H1 (cell line): ENCODE measurements around the gene CD48. TPM values are rescaled to one million over a fixed set of nuclear protein-coding genes. Genes with fewer than 3 reads are reported as not detected.

Source experiments
- CTCF ChIA-PET: fragments of 300-600 bp; sonication (Branson Sonifier 250); formaldehyde crosslinking; loops from one replicate; lab custom pipeline; 2021; ENCODE audit not compliant: partially characterized antibody; lab: Charles Lee
- POLR2A ChIA-PET: fragments of 300-600 bp; sonication (Branson Sonifier 250); formaldehyde crosslinking; loops from one replicate; lab custom pipeline; 2021; ENCODE audit warnings: inconsistent platforms; ENCODE audit not compliant: partially characterized antibody; lab: Charles Lee
- DNase-seq, 2 experiments: peaks; one replicate each; pipeline versions ENCODE4 v3.0.0 to v3.0.0-alpha.2; 2010 to 2022; ENCODE audit warnings: low spot score in 2 of 2, low read depth in 1 of 2, mixed read lengths in 1 of 2
- FAIRE-seq: peaks from 2 replicates; lab custom pipeline; 2011; peaks lifted over from hg19 to GRCh38; lab: Jason Lieb, UNC
- H2AFZ ChIP-seq: 2 replicates; pipeline ENCODE4 v1.8.1; 2012; ENCODE audit warnings: low read length, inconsistent platforms
- H2AK5ac ChIP-seq: 2 replicates; pipeline ENCODE4 v1.6.1; 2013; ENCODE audit warnings: low read depth, low read length
- H2BK120ac ChIP-seq: replicated peaks from 2 replicates; pipeline ENCODE3; 2013; ENCODE audit warnings: low read depth, low read length, inconsistent platforms
- H2BK12ac ChIP-seq: 2 replicates; pipeline ENCODE4 v1.6.1; 2013; ENCODE audit warnings: low read depth, low read length
- H2BK15ac ChIP-seq: 2 replicates; pipeline ENCODE4 v1.6.1; 2013; ENCODE audit warnings: low read length
- H2BK20ac ChIP-seq: 2 replicates; pipeline ENCODE4 v1.6.1; 2013; ENCODE audit warnings: low read length
- H2BK5ac ChIP-seq: 2 replicates; pipeline ENCODE4 v1.6.1; 2013; ENCODE audit warnings: low read depth, low read length
- H3K14ac ChIP-seq: 2 replicates; pipeline ENCODE4 v1.6.1; 2013; ENCODE audit warnings: inconsistent platforms; ENCODE audit not compliant: insufficient read length
- H3K18ac ChIP-seq: 2 replicates; pipeline ENCODE4 v1.6.1; 2013; ENCODE audit warnings: low read length; ENCODE audit errors: extremely low read depth
- H3K23ac ChIP-seq: 2 replicates; pipeline ENCODE4 v1.6.1; 2013; ENCODE audit warnings: inconsistent platforms; ENCODE audit not compliant: insufficient read length
- H3K23me2 ChIP-seq: 2 replicates; pipeline ENCODE4 v1.6.1; 2013; ENCODE audit warnings: low read depth, low read length
- H3K27ac ChIP-seq: 2 replicates; pipeline ENCODE4 v1.6.1; 2011; ENCODE audit warnings: low read depth, low read length, inconsistent platforms
- H3K27me3 ChIP-seq, 4 experiments: replicated peaks in 1 of 4; 1 replicate in 1 of 4; 2 replicates in 3 of 4; pipeline versions ENCODE4 v1.6.1 to v1.8.1; 2011 to 2013; ENCODE audit warnings: low read length in 3 of 4, mild to moderate bottlenecking in 3 of 4, inconsistent platforms in 2 of 4, mixed read lengths in 2 of 4, moderate library complexity in 1 of 4; ENCODE audit not compliant: control insufficient read depth in 3 of 4, insufficient read depth in 3 of 4; ENCODE audit errors: extremely low read depth in 1 of 4
- H3K36me3 ChIP-seq, 4 experiments: 2 replicates each; pipeline versions ENCODE4 v1.6.1 to v1.8.1; 2011 to 2013; ENCODE audit warnings: mild to moderate bottlenecking in 4 of 4, low read length in 3 of 4, moderate library complexity in 2 of 4, control low read depth in 1 of 4, inconsistent platforms in 1 of 4; ENCODE audit not compliant: insufficient read depth in 4 of 4, control insufficient read depth in 2 of 4
- H3K4ac ChIP-seq: replicated peaks from 2 replicates; pipeline ENCODE3; 2013; ENCODE audit warnings: low read length, low read depth, mixed read lengths, inconsistent platforms; ENCODE audit not compliant: insufficient read length
- H3K4me1 ChIP-seq, 4 experiments: replicated peaks in 1 of 4; 1 replicate in 1 of 4; 2 replicates in 3 of 4; pipeline versions ENCODE4 v1.6.1 to v1.8.1; 2011 to 2013; ENCODE audit warnings: low read length in 3 of 4, inconsistent platforms in 2 of 4, mixed read lengths in 1 of 4; ENCODE audit not compliant: insufficient read depth in 4 of 4, control insufficient read depth in 3 of 4
- H3K4me2 ChIP-seq, 2 experiments: 2 replicates each; pipeline versions ENCODE4 v1.6.1 to v1.8.1; 2011 to 2013; ENCODE audit warnings: low read depth in 2 of 2, low read length in 2 of 2, control low read depth in 1 of 2, inconsistent platforms in 1 of 2, mild to moderate bottlenecking in 1 of 2; ENCODE audit not compliant: insufficient read depth in 1 of 2
- H3K4me3 ChIP-seq, 4 experiments: fragments of 200-600, 300-600 bp in 1 of 4; sonication (generic), shearing (Covaris generic), sonication (Bioruptor Twin) in 1 of 4; 2 replicates each; pipeline versions ENCODE4 v1.5.1 to v1.8.1; 2011 to 2016; ENCODE audit warnings: low read length in 4 of 4, low read depth in 3 of 4, control low read depth in 2 of 4, inconsistent platforms in 2 of 4, mild to moderate bottlenecking in 2 of 4, mixed read lengths in 1 of 4, moderate library complexity in 1 of 4; ENCODE audit not compliant: insufficient read depth in 2 of 4; ENCODE audit errors: extremely low read depth in 1 of 4
- H3K56ac ChIP-seq: replicated peaks from 2 replicates; pipeline ENCODE3; 2013; ENCODE audit warnings: low read depth, mild to moderate bottlenecking, mixed read lengths, low read length, inconsistent platforms; ENCODE audit not compliant: insufficient read length
- H3K79me1 ChIP-seq: 2 replicates; pipeline ENCODE4 v1.6.1; 2013; ENCODE audit warnings: low read depth, low read length, control low read depth
- H3K79me2 ChIP-seq, 2 experiments: 2 replicates each; pipeline versions ENCODE4 v1.6.1 to v1.8.1; 2012 to 2013; ENCODE audit warnings: low read length in 2 of 2, mild to moderate bottlenecking in 2 of 2, inconsistent platforms in 1 of 2; ENCODE audit not compliant: insufficient read depth in 2 of 2, control insufficient read depth in 1 of 2
- H3K9ac ChIP-seq, 4 experiments: replicated peaks in 1 of 4; 1 replicate in 1 of 4; 2 replicates in 3 of 4; pipeline versions ENCODE4 v1.6.1 to v1.8.1; 2011 to 2013; ENCODE audit warnings: low read depth in 3 of 4, low read length in 3 of 4, control low read depth in 2 of 4, mild to moderate bottlenecking in 2 of 4, moderate library complexity in 2 of 4, inconsistent platforms in 1 of 4; ENCODE audit errors: extremely low read depth in 1 of 4
- H3K9me3 ChIP-seq, 2 experiments: 2 replicates each; pipeline versions ENCODE4 v1.6.1 to v1.8.1; 2012 to 2013; ENCODE audit warnings: mild to moderate bottlenecking in 2 of 2, moderate library complexity in 2 of 2, control low read depth in 1 of 2, inconsistent platforms in 1 of 2, low read depth in 1 of 2, low read length in 1 of 2, mixed read lengths in 1 of 2; ENCODE audit not compliant: insufficient read depth in 2 of 2
- H4K20me1 ChIP-seq, 2 experiments: replicated peaks in 1 of 2; 2 replicates each; pipeline versions ENCODE3 to v1.8.1; 2011 to 2013; ENCODE audit warnings: inconsistent platforms in 2 of 2, low read length in 2 of 2, mild to moderate bottlenecking in 1 of 2; ENCODE audit not compliant: insufficient read depth in 2 of 2, control insufficient read depth in 1 of 2
- H4K5ac ChIP-seq: 2 replicates; pipeline ENCODE4 v1.6.1; 2013; ENCODE audit warnings: low read length, low read depth, mixed read lengths, inconsistent platforms; ENCODE audit not compliant: insufficient read length
- H4K8ac ChIP-seq: 2 replicates; pipeline ENCODE4 v1.8.0; 2013; ENCODE audit warnings: mild to moderate bottlenecking, moderate library complexity, low read length, inconsistent platforms; ENCODE audit not compliant: insufficient read depth; ENCODE audit errors: extremely low read depth
- H4K91ac ChIP-seq: replicated peaks from 2 replicates; pipeline ENCODE3; 2013; ENCODE audit warnings: low read length, mixed read lengths, inconsistent platforms; ENCODE audit not compliant: insufficient read length
- ASH2L ChIP-seq: fragments of 200-600, 300-600 bp; sonication (generic); IDR thresholded peaks from one replicate; pipeline ENCODE4 v1.7.1; 2017; ENCODE audit warnings: low read length
- BRCA1 ChIP-seq: IDR thresholded peaks from 2 replicates; pipeline ENCODE4 v1.6.1; 2012; ENCODE audit warnings: low read depth, low read length, improper control_type of control experiment
- CBX5 ChIP-seq: fragments of 300-800, 300-1000 bp; sonication (generic); IDR thresholded peaks from 2 replicates; pipeline ENCODE4 v1.7.1; 2016; ENCODE audit warnings: antibody characterized with exemption, low read length, low read depth
- CREB1 ChIP-seq: IDR thresholded peaks from 2 replicates; pipeline ENCODE4 v1.6.1; 2012; ENCODE audit warnings: inconsistent platforms
- GABPA ChIP-seq: IDR thresholded peaks from 2 replicates; pipeline ENCODE4 v1.6.1; 2011; ENCODE audit warnings: mild to moderate bottlenecking, low read length, moderate library complexity, borderline replicate concordance; ENCODE audit not compliant: insufficient read depth
- PHF8 ChIP-seq: fragments of 200-600 bp; sonication (generic); conservative IDR thresholded peaks from 2 replicates; pipeline ENCODE4 v1.7.1; 2012; ENCODE audit warnings: low read depth, mild to moderate bottlenecking, inconsistent platforms, low read length, moderate library complexity
- POLR2AphosphoS5 ChIP-seq: IDR thresholded peaks from 2 replicates; pipeline ENCODE4 v1.6.1; 2011; ENCODE audit warnings: low read depth, low read length
- POU5F1 ChIP-seq: IDR thresholded peaks from 2 replicates; pipeline ENCODE4 v1.6.1; 2011; ENCODE audit warnings: low read depth, mild to moderate bottlenecking, low read length, moderate library complexity
- RAD21 ChIP-seq, 2 experiments: IDR thresholded peaks in 1 of 2; conservative IDR thresholded peaks in 1 of 2; 2 replicates each; pipeline ENCODE4 v1.6.1; 2011; ENCODE audit warnings: low read depth in 2 of 2, low read length in 2 of 2, improper control_type of control experiment in 1 of 2, inconsistent platforms in 1 of 2, mild to moderate bottlenecking in 1 of 2, moderate library complexity in 1 of 2
- SIX5 ChIP-seq: IDR thresholded peaks from 2 replicates; pipeline ENCODE4 v1.6.1; 2011; ENCODE audit warnings: mild to moderate bottlenecking, low read depth, low read length
- SUZ12 ChIP-seq: fragments of 200-600 bp; sonication (generic); IDR thresholded peaks from 2 replicates; pipeline ENCODE4 v1.6.1; 2012; ENCODE audit warnings: mild to moderate bottlenecking, inconsistent platforms, low read length, moderate library complexity, mixed read lengths
- TBP ChIP-seq: IDR thresholded peaks from 2 replicates; pipeline ENCODE4 v1.6.1; 2011; ENCODE audit warnings: low read depth, low read length, improper control_type of control experiment
- TCF12 ChIP-seq: IDR thresholded peaks from 2 replicates; pipeline ENCODE4 v1.6.1; 2011; ENCODE audit warnings: low read depth, mild to moderate bottlenecking, low read length
- ZNF274 ChIP-seq: IDR thresholded peaks from 2 replicates; pipeline ENCODE4 v1.7.0; 2012; ENCODE audit warnings: low read length, borderline replicate concordance; ENCODE audit errors: extremely low read depth
- WGBS, 2 experiments: shearing (Covaris generic) in 1 of 2; methylation state at CpG; one replicate each; pipeline versions ENCODE4 v1.1.6 to v1.1.7; 2013 to 2015; ENCODE audit warnings: low lambda C conversion rate in 2 of 2, mixed read lengths in 2 of 2, inconsistent platforms in 1 of 2, low coverage in 1 of 2, missing lambda C conversion rate in 1 of 2; ENCODE audit not compliant: insufficient replicate concordance in 2 of 2, insufficient coverage in 1 of 2, insufficient read length in 1 of 2; ENCODE audit errors: extremely low coverage in 1 of 2, missing lambda C conversion rate in 1 of 2; 5-methylcytosine and 5-hydroxymethylcytosine counted together
- polyA plus RNA-seq, 7 experiments: library from polyadenylated mRNA; depleted of rRNA in 3 of 7; stranded (reverse) in 5 of 7; unstranded in 2 of 7; fragments of >200 nt in 5 of 7; fragments of 200-250 nt in 2 of 7; gene quantifications; 1 replicate in 5 of 7; 2 replicates in 1 of 7; 4 replicates in 1 of 7; pipeline versions ENCODE4 v1.2.1 to v1.2.3, GENCODE V29; 2011 to 2013; ENCODE audit warnings: missing spikeins in 2 of 7, mixed read lengths in 2 of 7
- total RNA-seq: library from RNA; stranded (reverse); fragmentation: NEBNext Ultra II Directional; extraction: Animal tissue kit (Norgen Biotek cat#: 25700); gene quantifications from 2 replicates; pipeline ENCODE4 v1.2.1, GENCODE V29; 2021

CD48 gene
- total and polyA plus RNA-seq, 2 of the 8 experiments (the other 6 are each of a cell fraction or from before 2014, with no cell fraction given) = 0.08 TPM; not detected in 1

DNA sequence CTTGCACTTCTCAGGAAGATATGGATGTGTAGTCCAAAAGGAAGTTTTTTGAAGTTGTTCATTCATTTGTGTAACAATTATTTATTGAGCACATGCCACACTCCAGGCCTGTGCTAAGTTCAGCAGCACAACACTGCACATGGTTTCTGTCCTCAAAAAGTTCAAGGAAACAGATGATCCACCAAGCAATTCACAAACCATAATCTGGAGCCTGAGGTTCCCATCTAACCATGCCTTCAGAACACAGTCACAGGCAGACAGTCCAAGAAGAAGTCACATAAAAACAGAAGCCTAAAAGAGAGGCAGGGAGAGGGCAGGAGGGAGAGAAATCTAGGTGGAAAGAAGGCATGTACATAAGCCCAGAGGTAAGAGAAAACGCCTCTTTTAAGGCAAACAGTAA, 1.9 kb downstream of the CD48 start:
- H3K23ac ChIP-seq = no peak overlapping the region
- no peak overlapping the region for H4K5ac ChIP-seq
- H3K27ac ChIP-seq = no peak overlapping the region
- H2BK120ac ChIP-seq = no peak overlapping the region
- no peak for DNase-seq
- no peak overlapping the region for H2BK12ac ChIP-seq
- TF ChIP-seq ASH2L (no peak), SIX5 (no peak), ZNF274 (no peak), GABPA (no peak), RAD21 (IDR thresholded peaks at IDR 0.05 in 1 of 2, conservative IDR thresholded peaks at IDR 0.05 in 1 of 2; ENCODE audit: low read depth in 2 of 2, low read length in 2 of 2) (no peak), PHF8 (no peak), SUZ12 (no peak), TCF12 (no peak), BRCA1 (no peak), POLR2AphosphoS5 (no peak), POU5F1 (no peak), TBP (no peak), CREB1 (no peak), CBX5 (no peak)
- TF ChIP-seq, all 59 proteins: peak for 0
- Histone ChIP-seq H4K91ac (no peak overlapping the region), H3K4me1 (no peaks in the 10 kb centered on the region), H3K56ac (no peak overlapping the region), H2AFZ (no peak overlapping the region), H3K4ac (no peak overlapping the region), H3K14ac (no peak overlapping the region), H3K4me2 (no peak overlapping the region), H3K23me2 (no peaks in the 10 kb centered on the region), H3K9ac (no peak overlapping the region), H3K79me1 (no peaks in the 10 kb centered on the region; the same call in 1 of the 2 replicates), H2AK5ac (no peak overlapping the region), H3K27me3 (no peaks in the 10 kb centered on the region), H3K36me3 (no peaks in the 10 kb centered on the region), H4K20me1 (no peaks in the 10 kb centered on the region), H4K8ac (no peak overlapping the region), H2BK15ac (no peak overlapping the region), H2BK20ac (no peak overlapping the region), H3K79me2 (no peaks in the 10 kb centered on the region), H3K18ac (no peak overlapping the region), H3K4me3 (no peak overlapping the region), H3K9me3 (no peaks in the 10 kb centered on the region), H2BK5ac (no peak overlapping the region)
- ChIA-PET POLR2A (no interaction called here), CTCF (no interaction called here)
- WGBS, 2 experiments = 85% methylated on average over 1 of the region's 1 CpG; no CpG with 5 or more reads in 1 of the 2 experiments
- no peak for FAIRE-seq
